ENCODE measurements around the gene KIAA1755.

DNA sequence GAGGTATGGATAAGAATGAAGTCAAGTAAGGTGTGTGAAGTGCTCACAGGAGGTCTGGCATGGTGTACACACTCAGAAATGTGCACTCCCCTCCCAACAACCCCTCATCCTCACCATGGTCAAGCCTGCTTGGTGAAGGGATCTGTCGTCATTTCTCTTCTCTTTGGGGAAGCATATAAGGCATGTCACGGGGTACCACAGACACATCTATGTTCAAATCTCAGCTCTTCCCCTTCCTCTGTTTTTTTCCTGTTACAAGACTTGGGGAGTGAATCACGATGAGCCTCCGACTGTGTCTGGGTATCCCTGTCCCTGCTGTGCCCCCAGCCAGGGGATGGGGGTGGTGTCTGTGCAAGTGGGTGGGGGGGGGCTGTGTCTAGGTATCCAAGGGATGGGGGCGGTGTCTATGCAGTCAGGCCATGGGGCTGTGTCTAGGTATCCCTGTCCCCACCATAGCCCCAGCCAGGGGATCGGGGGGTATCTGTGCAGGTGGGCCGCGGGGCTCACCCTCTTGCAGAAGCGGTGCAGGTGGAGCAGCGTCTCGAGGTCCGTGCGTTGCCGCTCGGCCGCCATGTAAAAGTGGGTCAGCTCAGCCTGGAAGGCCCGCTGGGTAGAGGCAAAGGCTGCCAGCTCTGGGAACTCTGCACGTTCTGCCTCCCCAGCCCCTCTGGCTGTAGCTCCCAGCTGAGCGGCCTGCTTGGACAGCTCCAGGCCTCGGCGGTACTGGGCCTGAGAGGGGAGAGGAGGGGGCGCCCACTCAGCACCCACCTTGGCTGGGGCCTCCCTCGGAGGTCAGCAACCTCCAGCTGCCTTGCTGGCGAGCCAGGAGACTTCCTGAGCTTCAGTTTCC, 43.6 kb downstream of the KIAA1755 start:
- TF ChIP-seq CTCF (IDR thresholded peaks at IDR 0.05), result no peak
- no peak for TF ChIP-seq ZFX (IDR thresholded peaks at IDR 0.05; ENCODE audit: borderline replicate concordance)
